NCI-H146 (cell line): ENCODE results near the gene OCLN.
"Not testable (repeated sequence)": the region's sequence is repeated elsewhere in the genome, so short reads cannot be mapped to it uniquely, and the experiment has no call there.

Source experiments
- DNase-seq: peaks from one replicate; lab custom pipeline; 2025; lab: John Stamatoyannopoulos, UW

Gene OCLN

GRCh38 chr5:69528609-69529008 lies 36.0 kb downstream of the OCLN start:
- DNase-seq = no peak

- DNase-seq = peak; percentile 88
Measured at GRCh38 chr5:69530561-69531405, 38.2 kb downstream of the OCLN start.

- DNase-seq = no peak
Measured at GRCh38 chr5:69531406-69531801, 38.8 kb downstream of the OCLN start.

- DNase-seq = not testable (repeated sequence)
Measured at GRCh38 chr5:69537911-69538310, 45.3 kb downstream of the OCLN start.

DNA sequence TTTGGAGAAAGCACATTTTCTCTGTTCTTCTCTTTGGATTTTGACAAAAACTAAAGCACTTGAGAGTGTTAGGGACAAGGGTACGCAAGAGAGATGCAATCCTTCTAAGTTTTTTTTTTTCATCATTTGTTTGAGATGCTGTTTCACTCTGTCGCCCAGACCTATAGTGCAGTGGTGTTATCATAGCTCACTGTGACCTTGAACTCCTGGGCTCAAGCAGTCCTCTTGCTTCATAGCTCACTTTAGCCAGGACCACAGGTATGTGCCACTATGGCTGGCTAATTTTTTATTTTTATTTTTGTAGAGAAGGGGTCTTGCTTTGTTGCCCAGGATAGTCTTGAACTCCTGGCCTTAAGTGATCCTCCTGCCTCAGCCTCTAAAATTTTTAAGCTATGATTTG lies 46.1 kb downstream of the OCLN start:
- DNase-seq = not testable (repeated sequence)

GRCh38 chr5:69541347-69541746 lies 48.8 kb downstream of the OCLN start:
- not testable (repeated sequence) for DNase-seq

DNA sequence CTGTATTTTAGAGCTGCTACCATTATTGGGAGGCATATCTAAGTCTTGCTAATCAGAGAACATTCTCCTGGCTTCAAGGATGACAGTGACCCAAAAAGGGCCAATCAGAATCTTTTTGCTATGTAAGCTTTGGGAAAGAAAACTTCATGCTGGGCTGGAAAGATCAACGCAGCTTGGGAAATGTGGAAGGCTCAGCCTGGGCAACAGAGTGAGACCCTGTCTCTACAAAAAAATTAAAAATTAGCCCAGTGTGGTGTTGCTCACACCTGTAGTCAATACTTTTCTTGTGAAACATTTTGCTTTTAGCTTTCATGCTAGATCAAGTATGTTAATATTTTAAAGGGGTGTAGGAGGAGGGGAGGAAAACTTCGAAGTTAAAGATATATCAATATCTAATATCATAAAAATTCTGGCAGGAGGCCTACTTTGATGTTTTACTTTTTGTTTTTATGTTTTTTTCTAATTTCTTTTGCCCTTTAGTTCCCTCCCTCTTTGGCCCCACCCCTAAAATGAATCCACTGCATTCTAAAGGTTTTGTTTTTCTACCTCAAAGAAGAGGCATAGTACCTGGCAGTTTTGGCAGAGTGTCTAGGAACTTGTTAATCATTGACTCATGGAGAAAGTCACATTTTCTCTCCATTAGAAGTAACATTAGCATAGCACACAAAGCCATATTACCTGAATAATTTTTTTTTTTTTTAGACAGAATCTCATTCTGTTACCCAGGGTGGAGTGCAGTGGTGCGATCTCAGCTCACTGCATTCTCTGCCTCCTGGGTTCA lies 50.4 kb downstream of the OCLN start:
- DNase-seq = not testable (repeated sequence)

- DNase-seq = not testable (repeated sequence)
Measured at GRCh38 chr5:69544602-69545001, 52.0 kb downstream of the OCLN start.

GRCh38 chr5:69559908-69560330 lies 67.3 kb downstream of the OCLN start, which contains the start of gene GTF2H2C:
GTF2H2C (plus strand) TSS chr5:69560191; CDS start chr5:69565133, 4,942 bp downstream.
- DNase-seq = not testable (repeated sequence)

DNA sequence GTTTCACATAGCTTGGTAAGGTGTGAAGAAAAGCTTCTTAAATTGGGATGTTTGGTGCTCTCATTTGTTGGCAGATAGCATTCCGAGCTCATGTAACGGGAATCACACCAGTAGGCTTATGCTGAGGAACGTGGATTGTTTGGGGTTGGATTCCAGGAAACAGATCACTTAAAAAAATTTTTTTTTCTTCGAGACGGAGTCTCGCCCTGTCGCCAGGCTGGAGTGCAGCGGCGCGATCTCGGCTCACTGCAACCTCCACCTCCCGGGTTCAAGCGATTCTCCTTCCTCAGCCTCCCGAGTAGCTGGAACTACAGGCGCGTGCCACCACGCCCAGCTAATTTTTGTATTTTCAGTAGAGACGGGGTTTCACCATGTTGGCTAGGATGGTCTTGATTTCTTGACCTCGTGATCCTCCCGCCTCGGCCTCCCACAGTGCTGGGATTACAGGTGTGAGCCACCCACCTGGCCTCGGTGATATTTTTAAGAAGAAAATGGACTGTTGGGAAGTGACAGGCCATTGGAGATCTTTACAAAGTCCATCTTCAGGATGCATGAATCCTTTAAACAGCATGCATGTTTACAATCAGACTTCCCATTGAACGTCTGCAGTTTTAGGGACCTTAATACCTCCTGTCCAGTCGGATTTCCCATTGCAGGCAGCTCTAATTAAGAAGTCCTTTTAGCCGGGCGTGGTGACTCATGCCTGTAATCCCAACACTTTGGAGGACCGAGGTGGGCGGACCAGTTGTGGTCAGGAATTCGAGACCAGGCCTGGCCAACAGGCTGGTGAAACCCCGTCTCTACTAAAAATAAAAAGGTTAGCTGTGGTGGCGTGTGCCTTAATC lies 68.2 kb downstream of the OCLN start:
- not testable (repeated sequence) for DNase-seq

GRCh38 chr5:69566172-69566571 lies 73.6 kb downstream of the OCLN start:
- DNase-seq = not testable (repeated sequence)

- DNase-seq = not testable (repeated sequence)
Measured at GRCh38 chr5:69568072-69568471, 75.5 kb downstream of the OCLN start.

GRCh38 chr5:69583356-69583755 lies 90.8 kb downstream of the OCLN start:
- not testable (repeated sequence) for DNase-seq

GRCh38 chr5:69596114-69596840 lies 103.7 kb downstream of the OCLN start:
- not testable (repeated sequence) for DNase-seq

- not testable (repeated sequence) for DNase-seq
Measured at GRCh38 chr5:69601947-69602346, 109.4 kb downstream of the OCLN start.

DNA sequence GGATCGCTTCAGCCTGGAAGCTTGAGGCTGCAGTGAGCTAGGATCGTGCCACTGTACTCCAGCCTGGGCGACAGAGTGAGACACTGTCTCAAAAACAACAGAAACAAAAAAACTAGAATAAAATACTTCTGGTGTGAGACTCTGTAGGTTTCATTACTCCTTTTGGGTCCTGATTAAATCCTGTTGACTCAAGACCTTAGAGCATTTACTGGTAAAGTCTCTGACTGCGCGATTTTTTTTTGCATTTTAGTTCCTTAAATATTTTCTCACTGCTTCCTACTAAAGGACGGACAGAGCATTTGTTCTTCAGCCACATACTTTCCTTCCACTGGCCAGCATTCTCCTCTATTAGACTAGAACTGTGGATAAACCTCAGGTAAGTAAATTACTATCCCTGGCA lies 114.2 kb downstream of the OCLN start:
- not testable (repeated sequence) for DNase-seq
